Measurements from ENCODE around the gene STK39.

STK39 gene

GRCh38 chr2:168210216-168210894, 37.0 kb downstream of the STK39 start:
- no peak for DNase-seq

DNA sequence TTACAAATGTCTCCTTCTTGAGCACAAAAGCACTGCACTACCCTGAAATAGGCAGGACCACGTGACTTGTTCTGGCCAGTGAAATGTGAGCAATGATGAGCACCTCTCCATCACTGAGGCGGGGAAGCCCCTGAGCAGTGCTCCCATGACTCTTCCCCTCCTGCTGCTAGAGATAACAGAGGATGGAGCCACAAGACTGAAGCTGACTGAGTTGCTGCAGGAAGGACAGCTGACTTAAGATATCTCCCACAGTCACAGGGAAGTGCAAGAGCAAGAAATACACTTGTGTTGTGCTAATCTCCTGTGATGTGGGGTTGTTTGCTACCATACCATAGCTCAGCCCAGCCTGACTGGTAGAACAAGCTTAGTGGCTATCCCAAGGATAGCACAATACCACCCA, 38.7 kb downstream of the STK39 start:
- no peak for DNase-seq

DNA sequence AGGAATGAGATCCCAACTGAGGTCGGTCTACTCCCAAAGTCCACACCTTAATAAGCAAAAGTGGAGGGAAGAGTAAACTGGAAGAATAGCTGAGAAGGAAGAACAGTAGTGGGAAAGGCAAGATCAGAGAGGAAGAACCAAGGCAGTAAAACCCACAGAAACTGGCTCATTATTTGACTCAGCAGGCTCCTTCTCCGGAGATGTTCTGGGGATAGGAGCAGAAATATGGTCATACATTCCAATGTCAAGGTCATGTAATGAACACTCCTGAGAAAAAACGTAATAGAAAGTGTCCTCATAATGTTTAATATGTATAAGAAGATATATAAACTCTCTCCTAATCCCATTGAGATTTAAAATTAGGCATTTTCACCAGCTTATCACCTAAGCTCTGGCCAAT, 39.5 kb downstream of the STK39 start:
- no peak for DNase-seq

GRCh38 chr2:168203762-168204693, 43.4 kb downstream of the STK39 start:
- DNase-seq, result no peak

- DNase-seq, result peak; percentile 45
These were observed 45.7 kb downstream of the STK39 start for GRCh38 chr2:168201584-168202116.

DNA sequence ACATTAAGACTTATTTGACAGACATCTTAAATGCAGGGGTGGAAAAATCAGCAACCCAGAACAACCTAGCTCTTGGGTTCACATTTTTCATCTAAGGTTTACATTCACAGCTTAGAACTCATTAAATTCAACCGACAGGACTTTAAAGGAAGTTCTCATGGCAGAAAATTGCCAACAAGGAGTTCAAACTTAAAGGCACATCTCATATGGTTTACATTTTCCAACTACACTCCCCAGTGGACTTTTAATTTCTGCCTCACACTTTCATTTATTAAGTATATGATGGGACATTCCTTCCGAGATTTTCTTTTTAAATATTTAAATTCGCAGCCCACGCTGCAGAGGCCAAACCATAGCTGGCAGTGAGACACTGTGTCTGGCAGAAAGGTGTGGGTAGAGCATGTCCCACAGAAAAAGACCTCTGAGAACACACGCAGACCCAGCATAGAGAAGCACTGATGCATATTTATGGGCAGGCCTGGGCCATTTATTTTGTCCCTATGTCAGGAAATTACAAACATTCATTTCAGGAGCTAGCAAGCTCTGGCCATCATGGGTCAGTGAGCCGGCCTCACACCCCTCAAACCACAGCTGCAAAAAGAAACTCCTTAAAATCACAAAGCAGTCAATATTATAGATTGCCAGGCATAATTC, 46.3 kb downstream of the STK39 start:
- DNase-seq, result peak; percentile 45

- DNase-seq, result no peak
These were observed 48.8 kb downstream of the STK39 start for GRCh38 chr2:168198476-168199207.

DNA sequence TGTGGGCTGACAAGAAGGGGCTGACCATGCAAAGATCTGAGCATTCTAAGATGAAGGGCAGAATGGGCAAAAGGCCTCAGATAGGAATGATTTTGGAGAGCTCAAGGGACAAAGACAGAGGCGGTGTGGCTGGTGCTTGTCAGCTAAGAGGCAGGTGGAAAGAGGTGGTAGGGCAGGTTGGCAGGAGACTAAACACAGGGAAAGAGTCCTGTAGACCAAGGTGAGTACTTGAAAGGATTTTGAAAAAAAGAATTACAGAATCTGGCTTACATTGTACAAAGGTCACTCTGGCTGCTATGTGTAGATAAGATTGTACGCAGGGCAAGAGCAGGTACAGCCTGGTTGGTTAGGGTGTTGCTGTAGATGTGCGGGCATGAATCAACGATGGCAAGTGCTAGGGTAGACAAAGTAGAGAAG, 50.6 kb downstream of the STK39 start:
- no peak for DNase-seq

DNA sequence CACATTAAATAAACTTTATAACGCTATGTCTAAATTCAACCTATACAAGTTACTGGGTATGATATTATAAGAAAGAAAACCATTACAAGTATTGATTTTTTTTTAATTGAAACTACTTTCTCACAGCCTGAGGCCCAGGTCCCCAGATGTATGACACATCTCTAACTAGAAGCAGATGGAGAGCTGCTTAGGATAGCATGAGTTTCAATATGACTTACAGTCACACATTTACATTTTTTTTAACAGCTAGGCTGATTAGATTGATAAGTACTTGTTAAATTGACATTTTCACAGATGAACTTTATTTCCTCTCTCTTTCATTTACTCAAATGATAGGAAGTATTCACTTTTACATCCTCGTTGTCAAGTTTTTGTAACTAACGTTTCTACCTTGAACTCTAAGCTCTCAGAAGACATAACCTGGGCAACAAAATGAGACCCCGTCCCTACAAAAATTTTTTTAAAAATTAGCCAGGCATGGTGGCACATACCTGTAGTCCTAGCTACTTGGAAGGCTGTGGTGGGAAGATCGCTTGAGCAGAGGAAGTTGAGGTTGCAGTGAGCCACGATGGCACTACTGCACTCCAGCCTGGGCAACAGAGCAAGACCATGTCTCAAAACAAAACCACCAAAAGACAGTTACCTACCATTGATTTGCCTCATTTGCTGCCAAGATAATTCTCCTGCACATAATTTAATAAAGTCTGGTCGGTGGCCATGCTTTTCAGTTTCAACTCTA, 52.4 kb downstream of the STK39 start:
- no peak for DNase-seq

DNA sequence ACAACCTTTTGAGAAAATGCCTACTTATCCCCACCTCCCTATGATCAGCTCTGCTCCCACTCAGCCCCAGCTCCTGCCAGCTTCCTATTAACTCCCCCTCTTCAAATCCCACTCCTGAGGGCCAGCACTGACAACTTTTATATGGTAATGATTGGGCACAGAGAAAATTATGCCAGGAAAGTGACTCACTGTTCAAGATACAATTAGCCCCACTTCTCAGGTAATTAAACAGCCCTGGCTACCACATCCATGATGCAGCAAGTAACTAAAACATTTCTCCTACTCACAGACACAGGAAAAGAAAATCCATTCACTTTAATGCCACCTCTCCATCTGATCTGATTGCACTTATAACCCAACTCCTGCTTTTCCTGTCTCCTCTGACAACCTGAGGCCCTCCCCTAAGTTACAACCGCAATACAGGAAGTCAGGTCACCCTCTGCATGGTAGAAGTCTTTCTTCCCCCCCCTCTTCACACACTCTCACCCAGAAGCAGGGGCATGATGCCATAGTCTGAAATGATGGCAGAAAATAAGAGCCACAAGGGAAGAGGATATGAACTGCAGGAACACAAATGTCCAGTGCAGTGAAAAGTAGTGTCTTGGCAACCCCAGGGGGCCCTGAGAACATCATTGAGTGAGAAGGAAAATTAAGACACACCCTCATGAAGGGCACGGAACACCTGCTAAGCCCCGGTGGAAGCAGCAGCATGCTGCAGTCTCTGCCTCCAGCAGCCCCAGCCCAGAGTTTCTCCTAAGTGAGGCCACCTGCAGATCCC, 54.4 kb downstream of the STK39 start:
- DNase-seq, result no peak

GRCh38 chr2:168191955-168192785, 55.2 kb downstream of the STK39 start:
- no peak for DNase-seq

- DNase-seq, result no peak
These were observed 56.6 kb downstream of the STK39 start for GRCh38 chr2:168190590-168191336.

GRCh38 chr2:168189835-168190569, 57.4 kb downstream of the STK39 start:
- DNase-seq, result no peak

DNA sequence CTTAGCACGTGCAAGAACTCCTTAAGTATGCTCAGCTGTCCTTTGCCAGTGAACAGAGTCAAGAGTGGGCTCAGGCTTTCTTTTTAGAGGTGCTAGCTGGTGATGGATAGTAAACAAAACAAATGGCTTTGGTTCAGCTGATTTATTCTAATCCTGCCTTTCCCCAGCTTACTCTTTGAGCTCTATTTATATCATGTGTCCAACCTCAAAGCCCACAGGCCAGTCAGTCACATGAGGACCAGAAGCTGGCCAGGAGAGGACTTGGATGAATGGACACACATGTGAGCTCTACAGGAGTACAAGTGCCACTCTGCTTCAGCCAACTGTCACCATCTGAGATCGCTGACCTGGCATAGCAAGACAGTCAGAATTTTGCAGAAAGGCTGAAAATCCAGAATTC, 59.4 kb downstream of the STK39 start:
- no peak for DNase-seq

DNA sequence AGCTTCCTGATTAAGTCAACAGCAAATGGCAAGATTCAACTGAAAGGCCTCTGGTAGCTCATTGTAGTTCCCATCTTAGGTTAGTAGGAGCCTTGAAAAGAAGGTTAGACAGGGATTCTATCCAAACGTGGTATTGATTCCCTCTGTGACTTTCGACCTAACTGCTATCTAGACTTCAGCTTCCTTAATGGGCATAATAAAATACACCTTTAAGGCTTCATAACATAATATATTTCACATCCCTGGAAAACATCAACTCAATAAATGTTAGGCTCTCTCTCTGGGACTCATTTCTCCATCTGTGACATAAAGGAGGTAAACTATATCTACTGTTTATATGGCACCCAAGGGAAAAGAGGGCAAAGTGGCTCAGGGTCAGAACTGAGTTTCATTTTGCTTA, 60.9 kb downstream of the STK39 start:
- no peak for DNase-seq

DNA sequence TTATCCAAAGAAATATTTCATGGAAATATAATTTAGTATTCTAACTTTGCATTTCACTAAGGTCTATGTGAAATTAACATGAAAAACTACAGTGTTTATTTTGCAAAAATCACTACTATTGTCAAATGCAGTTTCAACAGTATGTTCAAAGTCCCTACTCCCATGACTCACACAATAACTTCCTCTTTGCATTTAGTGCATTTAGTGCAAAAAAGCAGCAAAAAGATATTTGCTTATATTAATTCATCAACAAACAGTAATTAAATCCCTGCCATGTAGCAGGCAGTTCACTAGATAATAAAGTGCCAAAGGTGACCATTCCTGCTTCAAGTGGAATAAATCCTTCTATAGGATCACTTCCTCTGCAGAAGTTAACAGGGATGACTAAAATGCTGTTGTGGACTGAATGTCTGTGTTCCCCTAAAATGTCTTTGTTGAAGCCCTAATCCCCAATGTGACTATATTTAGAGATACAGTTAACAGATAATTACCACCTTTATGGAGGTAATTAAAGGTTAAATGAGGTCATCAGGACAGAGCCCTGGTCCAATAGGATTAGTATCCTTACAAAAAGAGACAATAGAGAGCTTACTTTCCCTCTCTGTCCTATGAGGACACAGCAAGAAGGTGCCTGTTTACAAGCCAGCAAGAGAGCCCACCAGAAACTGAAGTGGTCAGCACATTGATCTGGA, 61.7 kb downstream of the STK39 start:
- DNase-seq, result no peak

DNA sequence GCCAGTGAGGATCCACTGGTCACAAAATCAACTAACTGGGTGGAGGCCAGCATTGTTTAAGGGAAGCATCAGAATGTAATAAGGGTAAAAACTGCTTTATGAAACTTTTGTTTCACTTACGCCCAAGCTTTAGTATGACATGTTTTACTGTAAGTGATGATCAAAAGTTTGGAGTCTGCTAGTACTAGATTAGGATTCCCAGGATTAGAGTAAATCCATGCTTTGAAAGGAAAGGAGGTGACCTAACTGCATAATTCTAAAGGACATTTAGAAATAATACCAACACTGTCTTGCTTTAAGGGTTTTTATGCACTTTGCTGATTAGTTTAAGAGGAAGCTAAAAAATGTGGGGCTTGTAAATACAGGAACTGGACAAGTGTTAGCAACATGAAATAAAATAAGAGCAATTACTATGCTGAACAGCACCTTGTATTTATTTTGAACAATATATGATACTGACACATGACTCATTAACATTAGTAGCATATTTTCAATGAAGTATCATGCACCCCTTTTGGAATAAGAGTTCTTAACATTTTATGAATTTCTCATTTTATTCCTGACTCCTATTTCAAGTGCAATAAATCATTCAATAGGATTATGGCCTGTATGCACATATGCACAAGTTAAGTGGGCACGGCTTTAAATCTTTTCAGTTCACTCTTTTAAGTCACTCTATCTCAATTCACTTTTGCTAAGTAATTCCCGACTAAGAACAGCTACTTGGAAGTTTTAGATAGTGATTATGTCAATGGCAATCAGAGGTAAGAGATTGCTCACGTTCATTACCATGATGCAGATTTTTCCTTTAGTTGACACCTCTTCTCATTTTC, 62.5 kb downstream of the STK39 start:
- DNase-seq, result no peak

Data from right kidney (tissue), 1 donor.